Stomach (tissue), 4 donors: Measurements from ENCODE around the gene EPHA7.

Source experiments
- EP300 ChIP-seq: sonication (generic); formaldehyde crosslinking; IDR thresholded peaks from one replicate; pipeline ENCODE4 v1.6.1; 2017; ENCODE audit warnings: antibody characterized with exemption
- POLR2A ChIP-seq, 4 donors: fragments of 450-650 bp; IDR thresholded peaks; one replicate each; pipeline ENCODE4 v1.6.1; 2016; ENCODE audit warnings: antibody characterized with exemption in 4 of 4, control low read depth in 2 of 4, mild to moderate bottlenecking in 1 of 4, moderate library complexity in 1 of 4
- TF ChIP-seq, protein P1 (sequence below), 7 experiments: fragments of 450-650 bp in 4 of 7; fragments of 200-600 bp in 3 of 7; sonication (generic) in 3 of 7; IDR thresholded peaks; one replicate each; pipeline ENCODE4 v1.5.1; 2016 to 2019; ENCODE audit warnings: antibody characterized with exemption in 7 of 7, control low read depth in 2 of 7, mild to moderate bottlenecking in 1 of 7

DNA sequence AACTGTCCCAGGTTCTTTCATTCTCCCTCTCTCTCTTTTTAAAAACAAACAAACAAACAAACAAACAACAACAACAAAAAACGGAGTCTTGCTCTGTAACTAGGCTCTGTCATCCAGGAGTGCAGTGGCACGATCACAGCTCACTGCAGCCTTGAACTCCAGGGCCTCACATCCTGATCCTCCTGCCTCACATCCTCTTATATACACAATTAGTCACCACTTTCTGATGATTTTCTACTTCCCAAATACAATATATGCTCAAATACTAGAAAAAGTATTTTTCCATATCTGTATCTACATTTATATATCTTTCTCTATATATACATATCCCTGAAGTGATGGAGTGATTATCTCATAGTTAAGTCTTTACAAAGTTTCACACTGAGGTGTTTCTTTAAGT, 170.7 kb downstream of the EPHA7 start:
- TF ChIP-seq, protein P1, sequence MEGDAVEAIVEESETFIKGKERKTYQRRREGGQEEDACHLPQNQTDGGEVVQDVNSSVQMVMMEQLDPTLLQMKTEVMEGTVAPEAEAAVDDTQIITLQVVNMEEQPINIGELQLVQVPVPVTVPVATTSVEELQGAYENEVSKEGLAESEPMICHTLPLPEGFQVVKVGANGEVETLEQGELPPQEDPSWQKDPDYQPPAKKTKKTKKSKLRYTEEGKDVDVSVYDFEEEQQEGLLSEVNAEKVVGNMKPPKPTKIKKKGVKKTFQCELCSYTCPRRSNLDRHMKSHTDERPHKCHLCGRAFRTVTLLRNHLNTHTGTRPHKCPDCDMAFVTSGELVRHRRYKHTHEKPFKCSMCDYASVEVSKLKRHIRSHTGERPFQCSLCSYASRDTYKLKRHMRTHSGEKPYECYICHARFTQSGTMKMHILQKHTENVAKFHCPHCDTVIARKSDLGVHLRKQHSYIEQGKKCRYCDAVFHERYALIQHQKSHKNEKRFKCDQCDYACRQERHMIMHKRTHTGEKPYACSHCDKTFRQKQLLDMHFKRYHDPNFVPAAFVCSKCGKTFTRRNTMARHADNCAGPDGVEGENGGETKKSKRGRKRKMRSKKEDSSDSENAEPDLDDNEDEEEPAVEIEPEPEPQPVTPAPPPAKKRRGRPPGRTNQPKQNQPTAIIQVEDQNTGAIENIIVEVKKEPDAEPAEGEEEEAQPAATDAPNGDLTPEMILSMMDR (IDR thresholded peaks at IDR 0.05): no peak
- no peak for TF ChIP-seq POLR2A (IDR thresholded peaks at IDR 0.05)
- no peak for TF ChIP-seq EP300
